Measurements from ENCODE around the gene ZIC1. TPM values are rescaled to one million over a fixed set of nuclear protein-coding genes. Genes with fewer than 3 reads are reported as not detected.

The ZIC1 gene
- total RNA-seq, 1 donor from 2014 or later: 21.7 TPM

DNA sequence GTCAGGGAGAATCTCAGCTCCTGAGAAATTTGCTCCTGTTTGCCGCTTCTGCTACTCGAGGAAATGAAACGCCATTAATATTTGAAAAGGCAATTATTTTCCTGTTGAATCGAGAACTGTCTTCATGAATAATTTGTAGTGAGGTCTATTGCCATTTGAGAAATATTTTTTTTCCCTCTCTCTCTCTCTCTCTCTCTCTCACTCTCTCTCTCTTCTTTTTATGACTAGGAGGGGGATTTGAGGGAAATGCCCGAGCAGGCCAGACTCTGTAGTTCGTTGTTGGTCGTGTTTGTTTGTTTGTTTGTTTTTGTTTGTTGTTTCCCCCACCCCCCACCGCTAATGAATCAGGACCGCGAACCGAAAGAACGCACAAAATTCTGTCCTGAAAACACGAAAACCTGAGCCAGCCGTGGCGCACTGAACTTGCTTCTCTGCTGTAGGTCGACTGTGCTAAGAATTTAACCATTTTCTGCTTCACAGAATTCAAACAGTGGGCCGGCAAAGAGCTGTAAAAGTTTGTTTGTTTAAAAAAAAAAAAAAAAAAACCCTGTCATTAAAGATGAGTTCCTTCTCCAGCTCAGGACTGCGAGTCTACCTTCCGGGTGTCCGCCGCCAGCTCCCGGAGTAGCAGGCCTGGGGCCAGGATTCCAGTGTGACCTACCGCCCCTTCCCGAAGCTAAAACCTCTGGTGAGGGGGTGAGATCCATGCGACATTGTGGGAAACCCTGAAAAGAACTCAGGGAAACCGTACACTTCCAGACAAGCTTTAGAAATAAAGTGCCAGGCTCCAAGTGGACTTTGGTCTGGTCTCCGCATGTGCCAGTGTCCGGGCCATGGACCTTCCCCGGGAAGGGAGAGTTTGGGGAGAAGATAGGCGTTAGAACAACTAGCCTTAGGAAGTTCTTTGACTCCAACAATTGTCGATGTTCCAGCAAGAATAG is 15.0 kb upstream of the ZIC1 start:
- DNase-seq (ENCODE audit: low spot score): peak; percentile 84
- peak; percentile 60 for ATAC-seq

DNA sequence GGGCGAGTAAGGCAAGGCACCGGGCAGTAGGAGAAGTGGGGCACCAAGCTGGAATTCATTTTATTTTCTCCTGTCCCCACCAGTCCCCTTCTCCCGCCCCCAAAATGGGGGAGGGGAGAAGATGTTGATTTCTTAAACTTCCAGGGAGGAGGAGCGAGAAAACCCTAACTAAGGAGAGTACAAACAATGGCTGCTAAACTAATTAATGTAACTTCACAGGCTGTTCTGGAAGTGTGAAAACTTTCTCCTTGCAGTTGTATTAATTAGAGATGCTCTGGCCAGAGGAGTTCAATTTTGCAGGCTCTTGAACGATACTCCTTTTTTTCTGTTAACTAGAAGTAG is 14.3 kb upstream of the ZIC1 start:
- ATAC-seq: no peak
- no peak for DNase-seq (ENCODE audit: low spot score)

DNA sequence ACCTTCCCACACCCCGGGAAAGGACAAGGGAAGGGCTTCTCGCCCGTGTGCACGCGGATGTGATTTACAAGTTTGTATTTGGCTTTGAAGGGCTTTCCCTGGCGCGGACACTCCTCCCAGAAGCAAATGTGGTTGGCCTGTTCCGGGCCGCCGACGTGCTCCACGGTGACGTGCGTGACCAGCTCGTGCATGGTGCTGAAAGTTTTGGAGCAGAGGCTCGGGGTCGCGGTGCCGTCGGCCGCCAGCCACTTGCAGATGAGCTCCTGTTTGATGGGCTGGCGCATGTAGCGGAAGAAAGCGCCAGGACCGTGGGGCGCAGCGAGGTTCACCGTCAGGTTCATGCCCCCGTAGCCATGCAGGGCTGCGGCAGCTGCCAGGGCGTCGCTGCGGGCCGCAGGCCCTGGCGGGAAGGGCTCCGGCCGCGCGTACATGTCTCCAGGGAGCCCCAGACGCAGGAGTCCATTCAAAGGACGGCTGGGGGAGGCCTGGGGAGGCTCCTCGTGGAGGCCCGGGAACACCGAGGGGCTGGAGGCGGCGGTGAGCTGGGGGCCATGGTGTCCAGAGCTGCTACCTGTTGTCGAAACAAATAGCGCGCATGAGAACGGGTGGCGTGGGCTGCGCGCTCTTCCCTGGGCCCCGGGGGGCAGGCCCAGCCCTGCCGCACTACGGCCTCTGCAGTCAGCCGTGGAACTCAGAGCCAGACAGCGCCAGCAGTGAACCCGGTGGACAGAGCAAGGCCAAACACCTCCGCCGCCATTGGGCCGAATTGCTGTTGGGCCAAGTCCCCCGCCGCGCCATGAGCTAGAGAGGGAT is 13.1 kb upstream of the ZIC1 start:
- no peak for ATAC-seq
- no peak for DNase-seq (ENCODE audit: low spot score)

DNA sequence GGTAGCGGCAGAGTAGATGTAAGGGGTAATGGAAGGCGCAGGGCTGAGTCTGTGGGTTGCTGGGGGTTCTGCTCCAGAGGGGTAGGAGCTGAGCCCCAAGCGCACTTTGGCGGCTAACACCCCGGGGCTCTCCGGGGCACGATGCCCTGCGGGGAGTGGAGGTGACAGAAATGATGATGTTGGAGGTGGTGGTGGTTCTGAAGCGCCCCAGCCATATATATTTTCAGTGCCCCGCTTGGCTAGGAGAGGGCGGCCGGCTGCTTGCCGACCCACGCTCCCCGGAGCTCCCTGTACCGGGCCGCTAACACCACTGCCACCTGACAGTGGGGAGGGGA is 12.5 kb upstream of the ZIC1 start:
- ATAC-seq: no peak
- DNase-seq (ENCODE audit: low spot score): no peak

DNA sequence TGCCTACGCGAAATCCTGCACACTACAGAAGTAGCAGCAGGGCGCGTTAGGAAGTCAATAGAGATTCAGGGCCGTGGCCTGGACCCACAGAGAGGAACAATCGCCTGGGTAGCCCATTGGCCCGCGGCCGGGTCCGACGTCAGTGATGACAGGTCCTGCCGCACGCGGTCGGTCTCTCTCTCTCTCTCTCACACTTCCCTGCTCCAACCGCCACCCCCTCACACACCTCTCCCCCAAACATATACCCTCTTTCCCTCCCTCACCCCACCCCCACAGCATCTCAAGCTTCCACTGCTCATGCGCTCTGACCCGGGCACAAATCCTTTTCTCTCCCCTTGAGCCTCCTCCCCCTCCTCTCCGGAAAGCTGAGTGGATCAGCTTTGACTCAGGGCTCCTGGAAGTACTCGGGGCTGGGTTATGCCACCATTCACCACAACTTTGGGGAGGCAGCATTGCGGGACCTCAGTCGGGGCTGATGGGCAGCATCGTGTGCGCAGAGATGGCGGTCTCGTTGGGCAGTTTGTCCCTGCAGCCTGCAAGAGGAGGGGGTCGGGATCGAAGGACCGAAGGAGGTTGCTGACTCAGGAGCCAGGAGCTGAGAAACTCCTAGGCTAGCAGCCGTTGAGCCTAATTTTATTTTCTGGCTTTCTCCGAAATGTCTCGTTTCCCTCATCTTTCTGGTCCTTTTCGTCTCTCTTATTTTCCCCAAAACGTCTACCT is 11.8 kb upstream of the ZIC1 start:
- ATAC-seq (no peak), DNase-seq (ENCODE audit: low spot score) (no peak)

DNA sequence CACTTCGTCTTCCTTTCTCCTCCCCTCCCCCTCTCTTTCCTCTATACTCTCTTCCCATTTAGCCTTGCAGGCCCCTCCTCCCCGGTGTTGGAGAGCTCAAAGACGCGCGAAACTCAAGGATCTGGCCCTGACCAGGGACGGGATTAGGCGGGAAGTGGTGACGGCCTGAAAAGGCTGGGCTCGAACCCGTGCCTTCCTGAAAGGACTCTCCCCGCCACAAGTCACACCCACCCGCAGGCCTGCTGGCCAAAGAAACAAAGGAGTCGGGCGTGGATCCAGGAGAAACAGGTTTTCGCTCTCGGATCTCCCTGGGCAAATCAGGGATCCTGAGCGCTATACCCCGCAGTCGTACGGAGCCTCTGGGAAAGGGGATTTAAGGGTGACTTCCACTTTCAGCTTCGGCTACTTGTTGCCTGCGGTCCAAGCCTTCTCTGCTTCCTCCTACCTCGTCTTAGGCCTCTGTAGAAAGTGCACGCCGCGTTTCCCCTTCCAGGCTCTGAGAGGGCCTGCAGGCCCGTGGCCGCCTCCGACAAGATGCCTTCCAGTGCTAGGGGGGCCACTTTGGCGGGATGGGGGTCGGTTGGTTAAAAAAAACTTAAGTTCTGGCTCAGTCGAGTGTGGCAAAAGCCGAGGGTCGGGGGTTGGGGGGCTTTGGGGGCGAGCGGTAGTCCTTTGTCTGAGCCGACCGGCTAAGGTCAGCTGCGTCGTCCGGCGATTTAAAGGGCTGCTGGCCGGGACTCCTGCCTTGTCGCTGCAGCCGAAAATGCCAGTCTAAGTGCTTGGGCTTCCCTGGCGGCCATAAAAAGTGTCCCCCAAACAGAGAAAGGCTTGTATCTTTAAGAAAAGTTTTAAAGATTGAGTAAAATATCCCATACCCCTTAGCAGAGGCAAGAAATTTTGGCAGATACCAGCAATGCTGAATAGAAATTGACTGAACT is 11.0 kb upstream of the ZIC1 start:
- no peak for ATAC-seq
- no peak for DNase-seq (ENCODE audit: low spot score)

DNA sequence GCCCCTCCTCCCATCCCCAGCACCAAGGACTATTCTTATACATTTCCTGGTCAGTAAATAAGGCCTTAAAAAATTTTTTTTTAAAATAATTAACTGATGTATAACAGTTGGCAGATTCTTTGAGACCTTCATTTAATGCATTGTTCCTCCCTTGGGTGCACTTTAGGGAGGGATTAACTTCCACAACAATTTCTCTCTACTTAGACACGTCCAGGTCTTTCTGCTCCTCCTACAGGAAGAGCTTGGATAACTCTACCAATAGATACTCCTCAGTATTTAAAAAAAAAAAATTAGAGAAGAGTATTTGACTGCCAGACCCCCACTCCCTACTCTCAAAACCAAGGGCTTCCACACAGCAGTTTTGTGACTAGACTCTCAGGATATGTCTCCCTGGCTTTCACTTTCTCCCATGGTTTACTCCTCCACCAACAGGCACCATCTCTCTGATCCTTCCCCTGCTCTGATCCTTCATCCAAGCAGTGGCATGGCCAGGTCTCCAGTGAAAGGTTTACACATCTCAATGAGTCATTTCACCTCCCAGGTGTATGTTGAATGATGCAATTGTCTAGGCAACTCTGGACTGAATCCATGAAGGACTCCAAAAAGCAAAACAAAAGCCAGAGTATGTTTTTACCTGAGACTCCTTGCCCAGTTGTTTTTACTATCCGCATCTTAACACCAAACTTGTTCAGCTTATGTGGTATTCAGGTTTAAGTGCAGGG is 10.2 kb upstream of the ZIC1 start:
- ATAC-seq (no peak), DNase-seq (ENCODE audit: low spot score) (no peak)

DNA sequence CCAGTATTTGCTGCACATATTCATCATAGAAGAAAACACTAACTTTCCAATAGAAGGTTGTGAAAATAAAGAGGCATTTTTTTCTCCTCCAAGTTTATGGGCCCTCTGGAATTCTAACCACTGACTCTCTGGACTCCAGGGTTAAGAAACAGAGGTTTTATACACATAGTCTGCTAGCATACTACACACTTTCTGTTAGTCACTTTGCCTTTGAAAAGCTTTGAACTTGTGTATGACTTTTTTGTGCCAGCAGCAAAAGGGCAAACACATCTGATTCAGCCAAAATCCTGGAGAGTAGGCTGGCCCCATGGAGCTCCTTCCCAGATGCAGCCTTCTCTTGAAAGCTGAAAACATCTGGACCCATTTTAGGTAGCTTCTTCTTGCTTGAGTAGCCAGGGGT is 9.1 kb upstream of the ZIC1 start:
- DNase-seq (ENCODE audit: low spot score) (no peak), ATAC-seq (no peak)

DNA sequence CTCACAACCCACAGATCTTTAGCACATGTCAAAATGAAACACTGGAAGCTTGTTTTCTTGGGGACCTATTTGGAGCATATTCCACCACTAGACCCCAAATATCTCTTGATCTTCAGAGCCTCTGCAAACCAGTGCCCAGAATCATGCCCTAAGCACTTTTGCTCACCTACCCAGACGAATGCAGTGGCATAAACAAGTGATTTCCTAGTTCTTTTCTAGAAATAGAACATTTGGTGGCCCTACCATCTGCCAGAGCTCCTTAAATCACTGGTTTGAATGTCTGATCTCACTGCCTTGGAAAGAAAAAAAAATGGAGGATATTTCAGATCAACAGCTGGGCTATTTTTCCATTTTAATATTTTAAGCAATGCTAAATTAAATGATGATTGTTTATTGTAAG is 8.2 kb upstream of the ZIC1 start:
- no peak for ATAC-seq
- no peak for DNase-seq (ENCODE audit: low spot score)

DNA sequence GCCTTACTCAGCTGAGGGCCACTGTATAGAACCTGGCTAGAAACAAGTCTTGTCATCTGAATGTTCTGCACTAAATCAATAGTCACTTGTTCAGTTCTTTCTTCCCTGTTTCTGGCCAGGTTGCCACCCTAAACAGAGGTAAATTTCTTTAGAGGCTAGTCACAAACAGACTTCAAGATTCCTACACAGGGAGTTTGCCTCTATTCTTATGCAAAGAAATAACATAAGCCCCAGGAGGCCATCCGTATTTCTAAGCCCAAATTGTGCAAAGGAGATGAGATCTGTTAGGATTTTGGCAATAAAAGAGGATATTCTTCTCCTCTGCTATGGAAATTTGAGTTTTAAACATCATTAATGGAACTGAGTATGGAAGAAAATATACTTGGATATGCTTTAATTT is 7.7 kb upstream of the ZIC1 start:
- no peak for DNase-seq (ENCODE audit: low spot score)
- no peak for ATAC-seq

DNA sequence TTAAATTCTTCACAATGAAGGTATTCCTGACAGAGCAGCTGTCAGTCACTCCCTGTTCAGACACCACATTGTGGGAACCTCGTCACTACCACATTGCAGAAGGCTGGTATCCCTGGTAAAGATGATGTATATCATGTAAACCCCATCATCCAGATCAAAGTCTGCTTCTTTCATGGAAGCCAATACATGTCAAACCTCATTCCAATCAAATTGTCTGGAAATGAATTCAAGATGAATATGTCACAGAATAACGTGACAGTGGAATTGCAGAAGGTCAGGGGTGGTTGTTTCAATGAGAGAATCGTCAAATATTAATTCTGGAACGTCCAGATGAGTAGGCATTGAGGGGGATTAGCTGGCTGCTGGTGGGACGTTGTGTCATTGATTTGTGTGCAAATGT is 7.0 kb upstream of the ZIC1 start:
- ATAC-seq (no peak), DNase-seq (ENCODE audit: low spot score) (no peak)

DNA sequence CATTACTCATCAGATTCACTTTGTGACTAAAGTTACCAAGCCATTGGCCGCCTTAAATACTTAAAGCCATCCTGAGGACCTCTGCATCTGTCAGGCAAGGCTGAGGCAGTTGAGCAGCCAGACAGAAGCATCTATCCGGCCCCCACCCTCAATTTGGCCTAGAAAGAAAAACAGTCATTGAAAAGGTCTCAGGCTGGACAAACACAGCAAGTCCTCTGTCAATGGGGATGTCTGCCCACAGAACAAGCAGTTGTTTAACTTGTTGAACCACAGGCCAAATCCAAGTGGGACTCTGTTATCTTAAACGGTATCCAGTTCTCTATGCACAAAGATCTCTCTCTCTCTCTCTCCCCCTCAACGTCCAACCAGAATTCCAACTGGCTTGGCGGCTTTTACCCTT is 5.7 kb upstream of the ZIC1 start:
- peak; percentile 14 for ATAC-seq
- DNase-seq (ENCODE audit: low spot score): no peak

DNA sequence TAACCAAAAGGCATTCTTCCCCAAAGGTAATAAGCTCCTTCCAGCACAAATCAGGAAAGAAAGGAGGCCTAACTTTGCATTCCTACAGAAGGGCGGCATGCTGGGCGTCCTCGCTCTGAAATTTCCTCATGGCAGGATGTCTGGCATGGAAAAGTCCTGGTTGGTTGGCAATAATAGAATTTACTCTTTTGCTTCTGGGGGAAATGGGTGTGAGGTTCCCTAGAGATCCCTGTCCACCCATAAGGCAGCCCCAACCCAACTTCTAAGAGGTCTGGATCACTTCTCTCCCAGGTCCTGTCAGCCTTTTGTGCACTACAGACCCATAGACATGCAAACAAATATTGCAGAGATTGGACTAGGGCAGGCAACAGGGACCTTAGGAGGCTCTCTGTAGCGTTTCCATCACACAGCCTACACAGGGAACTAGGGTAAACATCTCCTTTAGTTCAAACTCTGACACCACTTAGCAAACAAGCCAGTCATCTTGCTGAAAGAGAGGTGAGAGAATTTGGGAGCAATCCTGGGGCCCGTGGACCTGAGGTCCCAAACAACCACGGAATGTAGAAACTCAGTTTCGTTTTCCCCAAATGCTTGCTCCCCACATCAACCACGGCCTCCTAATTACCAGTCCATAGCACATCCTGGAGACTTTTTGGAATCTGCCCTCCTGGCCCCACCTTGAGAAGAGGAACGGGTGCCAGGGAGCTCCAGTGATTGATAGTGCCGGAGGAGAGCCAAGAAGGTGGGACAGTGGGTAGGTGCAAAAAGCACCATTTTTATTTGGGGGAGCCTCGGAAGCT is 5.0 kb upstream of the ZIC1 start:
- ATAC-seq (peak; percentile 74), DNase-seq (ENCODE audit: low spot score) (no peak)

DNA sequence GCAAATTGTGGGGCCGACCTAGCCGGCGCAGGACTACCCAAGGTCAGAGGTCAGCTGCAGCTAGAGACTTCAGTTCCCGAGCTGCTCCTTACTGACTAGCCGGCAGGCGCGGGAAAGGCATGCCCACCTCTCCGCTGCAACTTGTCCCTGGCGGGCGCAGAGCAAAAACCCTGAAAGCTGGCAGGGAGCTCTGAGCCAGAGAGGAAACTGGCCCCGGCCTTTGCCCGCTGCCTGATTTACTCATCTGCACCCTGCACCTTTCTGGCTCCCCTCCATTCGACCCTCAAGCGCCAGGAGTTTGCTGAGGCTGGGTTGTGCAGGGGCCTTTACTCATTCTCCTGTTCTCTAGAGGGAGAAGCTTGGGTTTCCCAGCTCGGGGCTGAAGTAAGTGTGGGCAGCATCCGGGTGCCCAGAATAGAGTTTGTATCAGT is 4.3 kb upstream of the ZIC1 start:
- DNase-seq (ENCODE audit: low spot score): no peak
- ATAC-seq: peak; percentile 71

DNA sequence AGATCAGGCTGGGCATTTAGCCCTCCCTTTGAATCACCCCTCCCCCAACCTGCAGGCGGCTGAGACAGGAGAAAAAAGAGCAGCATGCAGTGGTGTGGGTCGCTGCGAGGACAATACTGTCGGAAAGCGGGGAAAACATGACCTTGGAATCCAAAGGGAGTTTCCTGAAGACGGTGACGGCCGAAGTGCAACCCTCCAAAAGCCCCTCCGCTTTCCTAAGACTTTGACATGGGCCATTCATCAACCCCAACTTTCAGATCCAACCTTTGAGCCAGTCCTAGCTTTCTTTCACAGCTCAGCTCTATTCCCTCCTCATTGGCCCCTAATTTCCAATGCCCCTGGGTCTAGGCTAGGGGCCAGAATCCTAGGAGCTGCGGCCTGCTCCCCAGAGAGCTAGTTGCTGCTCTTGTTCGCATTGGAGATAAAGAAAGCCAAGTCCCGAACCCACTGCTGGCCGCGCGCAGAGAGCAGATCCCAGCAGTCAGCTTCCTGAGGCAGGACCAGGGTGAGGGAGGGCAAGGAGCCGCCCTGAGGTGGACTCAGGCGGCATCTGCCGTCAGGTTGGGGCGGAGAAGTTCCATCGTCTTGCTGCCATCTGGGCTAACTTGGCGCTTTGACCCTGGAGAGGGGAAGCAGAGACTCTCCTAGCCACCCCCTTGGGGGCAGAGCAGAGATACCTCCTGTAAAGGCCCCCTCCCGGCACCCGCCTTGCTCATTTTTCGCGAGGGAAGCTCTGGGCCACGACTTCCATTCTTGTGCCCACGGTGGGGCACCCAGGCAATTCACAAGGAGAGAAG is 3.7 kb upstream of the ZIC1 start:
- no peak for DNase-seq (ENCODE audit: low spot score)
- ATAC-seq: no peak

DNA sequence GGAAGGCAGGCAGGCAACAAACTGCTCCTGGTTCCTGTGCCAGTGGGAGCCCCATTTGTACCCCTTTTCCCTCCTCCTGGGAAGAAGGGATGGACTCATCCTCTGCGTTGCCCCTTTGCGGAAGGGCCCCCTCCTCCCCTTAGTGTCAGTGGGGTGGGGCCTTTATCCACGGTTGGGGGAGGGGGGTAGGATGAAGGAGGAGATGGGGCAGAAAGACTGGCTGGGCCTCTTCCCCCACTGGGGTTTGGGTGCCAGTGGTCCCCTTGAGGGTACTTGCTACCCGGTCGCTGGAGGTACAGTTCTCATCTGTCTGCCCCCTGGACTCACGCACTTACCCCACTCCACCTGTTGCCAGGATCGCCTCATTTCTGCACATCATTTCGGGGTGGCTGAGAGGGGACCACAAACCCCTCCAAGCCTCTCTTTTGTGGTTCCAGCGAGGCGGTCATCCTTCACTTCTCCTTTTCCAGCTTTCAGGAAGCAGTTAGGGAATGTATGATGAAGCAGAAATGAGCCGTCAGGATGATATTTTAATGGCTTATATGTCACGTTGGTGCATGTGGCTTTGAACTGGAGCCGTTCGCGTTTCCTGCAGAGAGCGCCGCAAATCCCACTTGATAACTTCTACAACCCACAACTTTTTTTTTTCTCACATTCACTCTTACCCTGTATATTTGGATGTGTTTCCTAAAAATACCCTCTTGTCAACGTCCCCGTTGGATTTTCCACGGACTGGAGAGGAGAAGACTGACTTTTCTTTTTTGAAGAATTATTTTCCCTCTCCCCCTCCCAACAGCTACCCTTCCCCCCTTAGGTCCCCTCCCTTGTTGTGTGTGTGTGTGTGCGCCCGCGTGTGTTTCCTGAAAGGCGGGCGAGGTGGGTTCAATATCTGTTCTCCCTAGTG is 2.9 kb upstream of the ZIC1 start, which contains the start of gene ZIC4:
ZIC4 (minus strand) TSS at position 516 of the 904 bp plus-strand sequence. CDS start 3,746 bp downstream, outside the sequence.
- no peak for DNase-seq (ENCODE audit: low spot score)
- no peak for ATAC-seq

DNA sequence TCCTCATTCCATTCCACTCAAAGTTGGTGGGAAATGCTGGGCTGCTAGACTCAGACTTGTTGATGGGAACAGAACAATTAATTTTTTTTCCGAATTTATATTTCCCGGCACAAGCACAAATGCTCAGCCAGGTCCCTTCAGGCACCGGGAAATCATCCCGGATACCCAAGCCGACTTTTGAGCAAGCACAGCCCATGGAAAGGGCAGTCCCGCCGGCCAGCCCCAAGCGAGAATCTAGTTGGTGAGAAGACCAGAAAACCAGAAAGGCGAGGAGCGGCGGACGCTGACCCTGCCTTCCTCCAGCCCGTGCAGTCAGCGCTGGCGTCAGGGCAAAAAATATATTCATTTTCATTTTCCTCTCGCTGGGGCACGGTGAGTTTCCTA is 2.1 kb upstream of the ZIC1 start:
- ATAC-seq (no peak), DNase-seq (ENCODE audit: low spot score) (no peak)

All from left lobe of liver (tissue), 2 donors.